GM12801 (cell line): ENCODE results near the gene SH2D3A.

Source experiments
- TF ChIP-seq, protein P1 (sequence below): IDR thresholded peaks from one replicate; pipeline ENCODE4 v1.5.1; 2011; ENCODE audit warnings: control low read depth; ENCODE audit not compliant: insufficient read length; ENCODE audit errors: extremely low read depth

SH2D3A gene

DNA sequence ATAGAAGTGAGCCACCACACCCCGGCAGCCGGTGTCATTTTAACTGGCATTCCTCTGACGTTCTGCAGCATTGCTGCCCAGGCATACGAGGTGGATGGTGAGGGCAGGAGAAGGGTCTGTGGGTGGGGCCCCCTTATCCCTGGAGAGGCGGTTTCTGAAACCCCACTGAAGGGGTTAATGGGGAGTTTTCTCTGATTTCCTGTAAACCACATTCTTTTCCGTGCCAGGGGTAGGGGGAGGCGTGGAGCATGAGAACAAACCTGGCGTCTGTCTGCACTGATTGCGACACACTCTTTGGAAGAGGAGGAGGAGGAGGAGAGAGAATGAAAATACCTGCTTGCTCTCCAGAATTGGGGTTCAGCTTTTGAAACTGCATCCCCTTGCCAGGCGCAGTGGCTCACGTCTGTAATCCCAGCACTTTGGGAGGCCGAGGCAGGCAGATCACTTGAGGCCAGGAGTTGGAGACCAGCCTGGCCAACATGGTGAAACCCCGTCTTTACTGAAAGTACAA, 44.1 kb downstream of the SH2D3A start:
- TF ChIP-seq, protein P1, sequence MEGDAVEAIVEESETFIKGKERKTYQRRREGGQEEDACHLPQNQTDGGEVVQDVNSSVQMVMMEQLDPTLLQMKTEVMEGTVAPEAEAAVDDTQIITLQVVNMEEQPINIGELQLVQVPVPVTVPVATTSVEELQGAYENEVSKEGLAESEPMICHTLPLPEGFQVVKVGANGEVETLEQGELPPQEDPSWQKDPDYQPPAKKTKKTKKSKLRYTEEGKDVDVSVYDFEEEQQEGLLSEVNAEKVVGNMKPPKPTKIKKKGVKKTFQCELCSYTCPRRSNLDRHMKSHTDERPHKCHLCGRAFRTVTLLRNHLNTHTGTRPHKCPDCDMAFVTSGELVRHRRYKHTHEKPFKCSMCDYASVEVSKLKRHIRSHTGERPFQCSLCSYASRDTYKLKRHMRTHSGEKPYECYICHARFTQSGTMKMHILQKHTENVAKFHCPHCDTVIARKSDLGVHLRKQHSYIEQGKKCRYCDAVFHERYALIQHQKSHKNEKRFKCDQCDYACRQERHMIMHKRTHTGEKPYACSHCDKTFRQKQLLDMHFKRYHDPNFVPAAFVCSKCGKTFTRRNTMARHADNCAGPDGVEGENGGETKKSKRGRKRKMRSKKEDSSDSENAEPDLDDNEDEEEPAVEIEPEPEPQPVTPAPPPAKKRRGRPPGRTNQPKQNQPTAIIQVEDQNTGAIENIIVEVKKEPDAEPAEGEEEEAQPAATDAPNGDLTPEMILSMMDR = no peak

DNA sequence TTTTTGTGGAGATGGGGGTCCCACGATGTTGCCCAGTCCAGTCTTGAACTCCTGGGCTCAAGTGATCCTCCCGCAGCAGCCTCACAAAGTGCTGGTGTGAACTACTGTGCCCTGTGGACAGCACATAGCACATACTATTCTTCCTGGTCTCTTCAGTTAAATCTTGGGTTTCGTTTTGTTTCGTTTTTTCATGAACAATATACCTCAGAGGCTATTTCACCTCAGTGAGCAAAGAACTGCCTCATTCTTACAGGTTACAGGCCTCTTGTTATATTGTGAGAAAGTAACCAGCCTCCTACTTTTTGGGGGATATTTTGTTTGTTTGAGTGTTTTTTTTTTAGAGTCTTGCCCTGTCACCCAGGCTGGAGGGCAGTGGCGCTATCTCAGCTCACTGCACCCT, 45.5 kb downstream of the SH2D3A start:
- TF ChIP-seq, protein P1 = no peak

DNA sequence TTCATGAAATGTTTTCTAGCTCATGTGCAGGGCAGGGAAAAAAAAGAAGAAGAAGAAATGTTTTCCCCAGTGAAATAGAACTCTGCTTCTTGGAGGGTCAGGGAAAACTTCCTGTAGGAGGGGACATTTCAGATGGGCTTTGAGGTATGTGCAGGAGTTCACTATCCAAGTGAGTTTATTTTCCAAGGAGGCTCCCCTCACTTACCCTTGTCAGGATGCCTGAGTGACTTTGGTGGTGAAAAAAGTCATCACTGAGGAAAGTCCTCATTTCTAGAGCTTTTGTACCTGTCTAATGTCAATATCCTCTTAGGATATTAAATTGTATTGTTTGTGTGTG, 46.1 kb downstream of the SH2D3A start:
- TF ChIP-seq, protein P1 = no peak

DNA sequence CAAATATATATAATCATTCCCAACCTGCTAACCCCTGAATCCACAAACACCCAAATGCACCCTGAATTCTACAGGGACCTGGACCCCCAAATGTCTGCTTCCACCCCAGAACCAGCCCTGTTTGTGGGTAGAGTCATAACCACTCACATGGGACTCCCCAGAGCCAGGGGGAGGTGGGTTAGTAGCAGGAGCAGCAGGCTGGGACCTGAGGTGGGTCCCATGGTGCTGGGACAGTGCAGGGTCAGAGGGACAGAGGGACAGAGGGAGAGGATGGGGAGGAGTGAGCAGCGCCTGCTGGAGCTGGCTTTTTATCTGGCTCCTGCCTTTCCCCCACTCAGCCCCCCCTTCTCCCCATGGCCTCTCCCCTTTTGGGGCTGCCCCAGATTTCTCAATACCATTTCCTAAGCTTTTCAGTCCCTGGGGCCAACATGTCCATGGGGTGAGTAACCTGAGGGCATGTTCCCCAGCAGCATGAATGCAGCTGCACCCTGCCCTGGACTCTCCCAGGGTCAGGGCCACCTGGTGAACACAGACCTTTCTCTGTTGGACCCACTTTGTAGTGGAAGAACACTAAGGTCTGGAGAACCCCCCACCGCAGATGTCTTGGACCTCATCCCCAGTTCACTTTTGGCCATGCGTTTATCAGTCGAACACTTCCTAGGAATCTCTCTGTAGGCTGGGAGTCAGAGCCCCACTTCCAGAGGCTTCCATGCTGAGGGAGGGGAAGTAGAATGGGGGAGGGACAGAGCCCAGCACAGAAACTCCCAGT, 46.7 kb downstream of the SH2D3A start, which contains the start of gene C3:
Gene C3 (minus strand): TSS at position 282 of the 769 bp plus-strand sequence. CDS start 61 bp downstream, at position 221.
- TF ChIP-seq, protein P1 = no peak

DNA sequence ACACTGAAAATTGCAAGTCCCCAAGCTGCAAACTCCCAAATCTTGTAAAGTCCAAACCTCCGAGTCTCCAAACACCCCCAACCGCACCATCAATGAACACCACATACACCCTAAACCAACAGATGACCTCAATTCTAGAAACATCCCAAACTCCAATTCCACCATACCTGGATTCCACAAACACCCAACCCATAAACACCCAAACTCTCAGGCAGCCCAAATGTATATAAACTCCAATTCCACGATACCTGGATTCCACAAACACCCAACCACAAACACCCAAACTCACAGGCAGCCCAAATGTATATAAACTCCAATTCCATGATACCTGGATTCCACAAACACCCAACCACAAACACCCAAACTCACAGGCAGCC, 47.3 kb downstream of the SH2D3A start:
- TF ChIP-seq, protein P1 = no peak

DNA sequence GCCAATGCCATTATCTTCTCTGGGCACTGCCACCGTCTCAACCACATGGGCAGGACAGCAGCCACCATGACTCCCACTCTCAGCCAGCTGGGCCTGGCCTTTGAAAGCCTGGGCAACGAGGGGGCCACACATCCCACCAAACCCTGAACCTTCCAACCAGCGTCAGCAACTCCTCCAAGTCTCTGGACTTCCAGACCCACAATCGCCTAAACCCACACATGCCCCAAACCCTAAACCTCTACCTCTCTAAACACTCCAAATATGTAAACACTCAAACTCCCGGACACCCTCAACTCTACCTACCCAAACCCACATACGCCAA, 47.7 kb downstream of the SH2D3A start:
- TF ChIP-seq, protein P1 = no peak

DNA sequence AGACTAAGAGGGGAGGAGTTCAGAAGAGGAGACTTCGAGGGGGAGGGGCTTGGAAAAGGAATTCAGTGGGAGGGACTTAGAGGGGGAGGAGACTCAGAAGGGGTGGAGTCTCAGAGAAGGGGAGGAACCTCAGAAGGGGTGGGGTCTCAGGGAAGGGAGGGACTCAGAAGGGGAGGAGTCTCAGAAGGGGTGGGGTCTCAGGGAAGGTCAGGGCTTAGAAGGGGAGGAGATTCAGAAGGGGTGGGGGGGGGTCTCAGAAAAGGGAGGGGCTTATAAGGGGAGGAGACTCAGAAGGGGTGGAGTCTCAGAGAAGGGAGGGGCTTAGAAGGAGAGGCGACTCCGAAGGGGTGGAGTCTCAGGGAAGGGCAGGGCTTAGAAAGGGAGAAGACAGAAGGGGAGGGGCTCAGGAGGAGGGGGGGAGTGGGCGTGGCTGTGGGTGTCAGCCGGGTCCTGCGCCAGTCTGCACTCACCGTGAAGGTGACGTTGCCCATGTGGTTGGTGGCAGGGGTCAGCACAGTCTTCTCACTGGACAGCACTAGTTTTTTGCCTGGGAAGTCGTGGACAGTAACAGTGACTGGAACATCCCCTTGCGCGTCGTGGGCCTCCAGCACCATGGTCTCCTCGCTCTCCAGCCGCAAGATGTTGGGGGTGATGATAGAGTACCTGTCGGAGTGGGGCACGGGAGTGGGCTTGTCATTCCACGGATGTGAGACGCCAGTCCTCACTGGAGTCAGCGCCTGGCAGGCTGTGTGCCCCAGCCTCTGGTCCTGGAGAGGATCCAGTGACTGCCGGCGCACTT, 48.3 kb downstream of the SH2D3A start:
- TF ChIP-seq, protein P1 = no peak
